HEK293 (cell line): Measurements from ENCODE around the gene NISCH.
A peak's percentile ranks its signal among the peaks of the same experiment; 100 is the strongest.

Experiments
- CTCF ChIA-PET: fragments of 350-600 bp; formaldehyde crosslinking; extraction: SDS; loops from one replicate; lab custom pipeline; 2021; ENCODE audit warnings: antibody characterized with exemption; lab: Yijun Ruan, JAX
- POLR2A ChIA-PET: fragments of 300-600 bp; formaldehyde crosslinking; extraction: SDS; loops from one replicate; lab custom pipeline; 2020; ENCODE audit warnings: antibody characterized with exemption, inconsistent platforms; lab: Yijun Ruan, JAX
- H3K27ac ChIP-seq: fragments of 200-500 bp; sonication (Bioruptor generic); 2 replicates; pipeline ENCODE4 v1.5.1; 2014; ENCODE audit warnings: low read depth, low read length, control low read depth, inconsistent platforms; ENCODE audit errors: extremely low read depth
- H3K36me3 ChIP-seq, 2 experiments: fragments of 200-500 bp in 1 of 2; sonication (Bioruptor generic) in 1 of 2; 1 replicate in 1 of 2; 2 replicates in 1 of 2; pipeline ENCODE4 v1.5.1; 2014 to 2017; ENCODE audit warnings: inconsistent platforms in 2 of 2, low read length in 2 of 2; ENCODE audit not compliant: control insufficient read depth in 2 of 2, insufficient read depth in 1 of 2
- H3K4me1 ChIP-seq: fragments of 200-500 bp; sonication (Bioruptor generic); 2 replicates; pipeline ENCODE4 v1.5.1; 2014; ENCODE audit warnings: mild to moderate bottlenecking, low read length, inconsistent platforms; ENCODE audit not compliant: control insufficient read depth, insufficient read depth
- H3K4me3 ChIP-seq: 2 replicates; pipeline ENCODE4 v1.5.1; 2011; ENCODE audit warnings: low read depth, mild to moderate bottlenecking, control low read depth, low read length, moderate library complexity
- H3K9me3 ChIP-seq: fragments of 200-500 bp; sonication (Bioruptor generic); 2 replicates; pipeline ENCODE4 v1.5.1; 2014; ENCODE audit warnings: low read depth, low read length, inconsistent platforms; ENCODE audit not compliant: control insufficient read depth, insufficient read depth
- ELK4 ChIP-seq: IDR thresholded peaks from 2 replicates; pipeline ENCODE4 v1.6.1; 2011; ENCODE audit warnings: mild to moderate bottlenecking, low read depth, low read length, borderline replicate concordance
- KLF16 ChIP-seq: fragments of 450-650 bp; formaldehyde crosslinking; IDR thresholded peaks from 2 replicates; pipeline ENCODE4 v1.5.1; 2017; ENCODE audit warnings: missing biosample characterization, missing genetic modification characterization
- MZF1 ChIP-seq: fragments of 450-650 bp; formaldehyde crosslinking; IDR thresholded peaks from 2 replicates; pipeline ENCODE4 v1.5.1; 2017; ENCODE audit warnings: missing biosample characterization, missing genetic modification characterization, borderline replicate concordance
- PRDM10 ChIP-seq: fragments of 450-650 bp; formaldehyde crosslinking; IDR thresholded peaks from 2 replicates; pipeline ENCODE4 v1.5.1; 2016; ENCODE audit warnings: missing biosample characterization, missing genetic modification characterization
- SALL2 ChIP-seq: fragments of 450-650 bp; formaldehyde crosslinking; IDR thresholded peaks from 2 replicates; pipeline ENCODE4 v1.5.0; 2017; ENCODE audit warnings: missing biosample characterization, mild to moderate bottlenecking, missing genetic modification characterization, borderline replicate concordance
- YY1 ChIP-seq: fragments of 450-650 bp; formaldehyde crosslinking; IDR thresholded peaks from 2 replicates; pipeline ENCODE4 v1.5.1; 2018; ENCODE audit warnings: missing biosample characterization, missing genetic modification characterization
- ZBTB17 ChIP-seq: fragments of 450-650 bp; formaldehyde crosslinking; IDR thresholded peaks from 2 replicates; pipeline ENCODE4 v1.5.1; 2016; ENCODE audit warnings: missing biosample characterization, missing genetic modification characterization
- ZBTB26 ChIP-seq: fragments of 450-650 bp; formaldehyde crosslinking; optimal IDR thresholded peaks from 2 replicates; pipeline ENCODE3; 2016; ENCODE audit warnings: missing biosample characterization, mild to moderate bottlenecking, missing genetic modification characterization
- ZBTB44 ChIP-seq: fragments of 450-650 bp; IDR thresholded peaks from 2 replicates; pipeline ENCODE4 v1.5.1; 2018; ENCODE audit warnings: missing biosample characterization, mild to moderate bottlenecking, missing genetic modification characterization
- ZEB2 ChIP-seq: fragments of 450-650 bp; formaldehyde crosslinking; IDR thresholded peaks from 2 replicates; pipeline ENCODE4 v1.5.1; 2016; ENCODE audit warnings: missing biosample characterization, missing genetic modification characterization
- ZFP41 ChIP-seq: fragments of 450-650 bp; formaldehyde crosslinking; IDR thresholded peaks from 2 replicates; pipeline ENCODE4 v1.5.1; 2016; ENCODE audit warnings: missing biosample characterization, missing genetic modification characterization, borderline replicate concordance
- ZNF121 ChIP-seq: fragments of 450-650 bp; formaldehyde crosslinking; IDR thresholded peaks from 2 replicates; pipeline ENCODE4 v1.5.1; 2016; ENCODE audit warnings: missing biosample characterization, missing genetic modification characterization
- ZNF148 ChIP-seq: fragments of 450-650 bp; formaldehyde crosslinking; IDR thresholded peaks from 2 replicates; pipeline ENCODE4 v1.5.0; 2017; ENCODE audit warnings: missing biosample characterization, missing genetic modification characterization, borderline replicate concordance
- ZNF174 ChIP-seq: fragments of 450-650 bp; formaldehyde crosslinking; IDR thresholded peaks from 2 replicates; pipeline ENCODE4 v1.5.0; 2017; ENCODE audit warnings: missing biosample characterization, mild to moderate bottlenecking, missing genetic modification characterization
- ZNF211 ChIP-seq: fragments of 450-650 bp; formaldehyde crosslinking; IDR thresholded peaks from 2 replicates; pipeline ENCODE4 v1.5.1; 2016; ENCODE audit warnings: low read depth, missing biosample characterization, missing genetic modification characterization
- ZNF292 ChIP-seq: fragments of 450-650 bp; formaldehyde crosslinking; IDR thresholded peaks from 2 replicates; pipeline ENCODE4 v1.5.1; 2016; ENCODE audit warnings: low read depth, missing biosample characterization, missing genetic modification characterization, borderline replicate concordance
- ZNF324 ChIP-seq: fragments of 450-650 bp; formaldehyde crosslinking; IDR thresholded peaks from 2 replicates; pipeline ENCODE4 v1.5.1; 2016; ENCODE audit warnings: missing biosample characterization, missing genetic modification characterization
- ZNF404 ChIP-seq: fragments of 450-650 bp; formaldehyde crosslinking; IDR thresholded peaks from 2 replicates; pipeline ENCODE4 v1.5.1; 2017; ENCODE audit warnings: missing biosample characterization, missing genetic modification characterization
- ZNF48 ChIP-seq: fragments of 450-650 bp; formaldehyde crosslinking; IDR thresholded peaks from 2 replicates; pipeline ENCODE4 v1.5.1; 2016; ENCODE audit warnings: missing biosample characterization, missing genetic modification characterization
- ZNF510 ChIP-seq: fragments of 450-650 bp; formaldehyde crosslinking; IDR thresholded peaks from 2 replicates; pipeline ENCODE4 v1.5.1; 2018; ENCODE audit warnings: mild to moderate bottlenecking, missing genetic modification characterization, missing biosample characterization; ENCODE audit not compliant: insufficient replicate concordance
- ZNF596 ChIP-seq: fragments of 450-650 bp; IDR thresholded peaks from 2 replicates; pipeline ENCODE4 v1.5.0; 2018; ENCODE audit warnings: missing biosample characterization, mild to moderate bottlenecking, missing genetic modification characterization, moderate library complexity

The NISCH gene

GRCh38 chr3:52456169-52456799, 880 bp downstream of the NISCH start (continued):
- TF ChIP-seq SALL2 (tag by site-specific recombination), result no peak

- peaks cover 18 to 51% of the 10 kb centered on the region in 2 experiments; a peak in 2 of 3 replicates for H3K36me3 ChIP-seq
- ChIA-PET POLR2A (no interaction called here), CTCF (interaction anchor here (0.6 to 1.2 kb wide), 2 partner anchors 10 to 72 kb away, joined by 4 read pairs; no protein-coding TSS in a partner anchor)
- H3K4me1 ChIP-seq, result peaks cover 2% of the 10 kb centered on the region; the same call in 1 of the 2 replicates
- peak overlapping the region; percentile 94 for H3K4me3 ChIP-seq
- TF ChIP-seq ZNF404 (tag by site-specific recombination) (no peak), ZBTB17 (tag by site-specific recombination) (peak; percentile 56), ZNF211 (tag by site-specific recombination) (no peak), ZNF174 (no peak), ZBTB26 (tag by site-specific recombination) (no peak), MZF1 (tag by site-specific recombination) (no peak), PRDM10 (tag by site-specific recombination) (peak; percentile 97), YY1 (tag by site-specific recombination) (no peak), ZFP41 (tag by site-specific recombination) (no peak), ZNF292 (tag by site-specific recombination) (no peak)
- peak overlapping the region; percentile 74; the same call in 1 of the 2 replicates for H3K27ac ChIP-seq
- H3K9me3 ChIP-seq, result no peaks in the 10 kb centered on the region
These were observed 1.4 kb downstream of the NISCH start for GRCh38 chr3:52456800-52457183.

- Histone ChIP-seq H3K4me1 (peaks cover 2% of the 10 kb centered on the region; the same call in 1 of the 2 replicates), H3K27ac (no peak overlapping the region), H3K4me3 (no peak overlapping the region), H3K36me3 (peaks cover 18 to 65% of the 10 kb centered on the region in 2 experiments; a peak in 2 of 3 replicates), H3K9me3 (no peaks in the 10 kb centered on the region)
- ChIA-PET CTCF (interaction anchor here (0.8 to 1.7 kb wide), 4 partner anchors 11 to 383 kb away, joined by 3 to 4 read pairs (median 3); no protein-coding TSS in a partner anchor), POLR2A (no interaction called here)
- TF ChIP-seq ZNF211 (tag by site-specific recombination), result no peak
- TF ChIP-seq ZBTB44, result no peak
- TF ChIP-seq ZNF324 (tag by site-specific recombination), result no peak
- no peak for TF ChIP-seq KLF16 (tag by site-specific recombination)
- no peak for TF ChIP-seq ZNF121 (tag by site-specific recombination)
- TF ChIP-seq ZNF148 (tag by site-specific recombination), result no peak
- no peak for TF ChIP-seq ZNF510 (tag by site-specific recombination)
- TF ChIP-seq ZNF596 (tag by site-specific recombination), result no peak
- TF ChIP-seq ELK4, result no peak
- no peak for TF ChIP-seq ZEB2 (tag by site-specific recombination)
- TF ChIP-seq ZNF48, result no peak
These were observed 2.8 kb downstream of the NISCH start for GRCh38 chr3:52458031-52458760.
